GM12873 (cell line): ENCODE results near the gene TMEM135.

Source experiments
- TF ChIP-seq, protein P1 (sequence below): IDR thresholded peaks from 2 replicates; pipeline ENCODE4 v1.5.1; 2012; ENCODE audit warnings: low read depth, mild to moderate bottlenecking, moderate library complexity, low read length, control low read depth; ENCODE audit not compliant: insufficient read depth; ENCODE audit errors: missing control alignments

Gene TMEM135

DNA sequence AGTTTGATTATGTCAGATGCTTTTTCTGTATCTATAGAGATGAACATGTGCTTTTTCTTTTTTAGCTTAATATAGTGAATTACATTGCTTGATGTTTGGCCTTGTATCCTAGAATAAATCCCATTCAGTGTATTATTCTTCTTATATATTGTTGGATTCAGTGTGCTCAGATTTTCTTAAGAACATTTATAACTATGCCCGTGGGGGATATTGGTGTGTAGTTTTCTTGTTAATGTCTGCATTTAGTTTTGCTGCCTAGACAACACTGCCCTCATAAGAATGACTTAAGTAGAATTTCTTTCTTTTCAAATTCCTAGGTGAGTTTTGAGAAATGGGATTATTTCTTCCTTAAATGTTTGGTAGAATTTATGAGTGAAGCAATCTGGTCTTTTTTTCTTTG is 98.5 kb downstream of the TMEM135 start:
- TF ChIP-seq, protein P1, sequence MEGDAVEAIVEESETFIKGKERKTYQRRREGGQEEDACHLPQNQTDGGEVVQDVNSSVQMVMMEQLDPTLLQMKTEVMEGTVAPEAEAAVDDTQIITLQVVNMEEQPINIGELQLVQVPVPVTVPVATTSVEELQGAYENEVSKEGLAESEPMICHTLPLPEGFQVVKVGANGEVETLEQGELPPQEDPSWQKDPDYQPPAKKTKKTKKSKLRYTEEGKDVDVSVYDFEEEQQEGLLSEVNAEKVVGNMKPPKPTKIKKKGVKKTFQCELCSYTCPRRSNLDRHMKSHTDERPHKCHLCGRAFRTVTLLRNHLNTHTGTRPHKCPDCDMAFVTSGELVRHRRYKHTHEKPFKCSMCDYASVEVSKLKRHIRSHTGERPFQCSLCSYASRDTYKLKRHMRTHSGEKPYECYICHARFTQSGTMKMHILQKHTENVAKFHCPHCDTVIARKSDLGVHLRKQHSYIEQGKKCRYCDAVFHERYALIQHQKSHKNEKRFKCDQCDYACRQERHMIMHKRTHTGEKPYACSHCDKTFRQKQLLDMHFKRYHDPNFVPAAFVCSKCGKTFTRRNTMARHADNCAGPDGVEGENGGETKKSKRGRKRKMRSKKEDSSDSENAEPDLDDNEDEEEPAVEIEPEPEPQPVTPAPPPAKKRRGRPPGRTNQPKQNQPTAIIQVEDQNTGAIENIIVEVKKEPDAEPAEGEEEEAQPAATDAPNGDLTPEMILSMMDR = no peak

DNA sequence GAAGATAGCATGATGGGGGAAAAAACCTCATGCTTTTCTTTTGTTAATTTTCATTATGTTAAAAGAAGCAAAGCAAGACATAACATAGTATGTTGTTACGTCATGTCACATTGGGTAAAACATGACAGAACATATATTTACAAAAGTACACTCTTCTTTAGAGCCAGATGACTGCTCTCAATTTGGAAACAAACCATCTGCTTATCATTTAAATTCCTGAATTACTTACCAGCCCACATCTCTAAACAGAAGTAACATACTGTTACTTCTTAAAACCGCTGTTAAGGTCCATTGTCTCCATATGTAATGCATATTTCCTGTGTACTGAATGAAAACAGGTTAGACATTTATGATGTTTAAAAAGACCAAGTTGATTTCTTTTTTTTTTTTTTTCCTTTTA is 100.0 kb downstream of the TMEM135 start:
- TF ChIP-seq, protein P1 = no peak

DNA sequence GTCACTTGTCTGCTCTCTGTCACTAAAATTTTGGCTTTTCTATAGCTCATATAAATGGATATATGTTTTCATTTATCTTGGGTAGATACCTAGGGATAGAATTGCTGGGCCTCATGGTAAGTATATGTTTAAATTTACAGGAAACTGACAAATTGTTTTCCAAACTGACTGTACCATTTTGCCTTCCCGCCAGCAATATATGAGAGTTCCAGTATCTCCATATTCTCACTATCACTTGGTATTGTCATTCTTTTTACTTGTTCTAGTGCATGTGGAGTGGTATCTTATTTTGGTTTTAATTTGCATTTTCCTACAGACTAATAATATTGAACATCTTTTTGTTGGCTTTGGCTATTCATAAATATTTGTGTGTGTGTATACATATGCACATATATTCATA is 101.7 kb downstream of the TMEM135 start:
- TF ChIP-seq, protein P1 = no peak

DNA sequence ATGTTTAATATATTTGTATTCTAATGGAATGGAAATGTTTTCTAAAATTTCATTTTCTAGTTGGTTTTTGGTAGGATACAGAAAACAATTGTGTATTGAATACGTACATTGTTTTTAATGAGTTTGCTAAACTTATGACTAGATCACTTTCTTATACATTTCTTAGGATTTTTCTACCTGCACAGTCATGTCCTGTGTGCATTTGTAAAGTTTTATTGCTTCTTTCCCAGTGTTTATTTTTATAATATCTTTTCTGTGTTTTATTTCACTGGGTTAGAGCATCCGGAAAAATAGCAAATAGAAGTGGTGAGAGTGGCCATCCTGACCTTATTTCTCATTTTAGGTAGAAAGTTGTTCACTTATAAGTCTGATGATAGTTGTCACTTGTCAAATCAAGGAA is 103.6 kb downstream of the TMEM135 start:
- TF ChIP-seq, protein P1 = no peak

DNA sequence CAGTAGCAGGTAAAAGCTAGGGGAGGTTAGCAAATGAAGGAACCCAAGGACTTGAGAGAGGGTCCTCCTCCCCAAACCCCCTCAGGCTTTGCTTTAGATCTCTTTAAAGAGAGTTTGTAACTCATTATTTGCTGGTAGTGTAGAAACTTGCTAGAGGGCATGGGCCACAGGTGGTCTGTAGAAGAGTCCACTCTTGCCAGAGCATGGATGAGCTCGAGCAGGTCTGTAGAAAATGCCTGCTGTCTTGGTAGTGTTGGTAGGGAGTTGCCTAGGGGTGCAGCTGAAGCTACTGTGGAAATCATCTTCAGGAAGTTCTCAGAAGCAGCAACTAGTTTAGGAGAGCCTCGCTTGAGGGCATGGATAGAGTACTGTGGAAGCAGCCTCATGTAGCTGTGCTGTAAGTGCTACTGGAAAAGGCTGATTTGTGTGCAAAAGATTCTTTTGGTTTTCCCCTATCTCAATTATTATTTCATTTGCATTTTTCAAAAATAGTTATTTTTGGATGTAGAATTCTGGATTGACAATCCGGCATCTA is 104.3 kb downstream of the TMEM135 start:
- TF ChIP-seq, protein P1 = no peak

DNA sequence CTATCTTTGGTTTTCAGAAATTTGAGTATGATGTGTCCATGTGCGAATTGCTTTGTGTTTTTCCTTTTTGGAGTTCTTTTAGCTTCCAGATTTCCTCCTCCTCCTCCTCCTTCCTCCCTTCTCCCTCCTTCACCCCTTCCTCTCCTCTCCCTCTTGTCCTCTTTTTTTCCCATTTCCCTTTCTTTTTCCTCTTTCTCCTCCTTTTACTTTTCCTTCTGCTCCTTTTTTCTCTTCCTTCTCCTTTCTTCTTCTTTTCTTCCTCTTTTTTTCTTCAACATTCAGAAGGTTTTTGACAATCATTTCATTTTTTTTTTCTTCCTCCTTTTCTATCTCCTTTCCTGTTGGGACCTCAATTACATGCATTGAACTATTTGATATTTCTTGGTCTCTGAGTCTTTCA is 104.9 kb downstream of the TMEM135 start:
- TF ChIP-seq, protein P1 = no peak

DNA sequence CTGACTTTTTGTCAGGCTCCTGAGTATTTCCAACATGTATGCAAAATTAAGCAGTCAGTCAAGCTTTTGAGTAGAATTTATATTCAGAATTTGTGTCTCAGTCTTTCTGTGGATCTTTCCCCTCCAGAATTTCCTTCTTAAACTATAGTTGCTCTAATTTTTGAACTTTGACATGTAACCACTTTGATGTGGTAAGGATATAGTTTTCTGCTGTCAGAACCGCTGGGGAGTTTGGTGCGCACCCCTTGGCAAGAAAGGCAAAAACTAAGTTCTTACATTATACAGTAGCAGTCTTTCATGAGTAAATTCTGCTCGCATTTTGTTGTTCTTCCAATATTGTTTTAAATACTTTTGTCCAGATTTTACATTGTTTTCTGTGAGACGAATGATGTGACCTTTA is 105.9 kb downstream of the TMEM135 start:
- TF ChIP-seq, protein P1 = no peak
